ENCODE results near the gene RAB27A. TPM values are rescaled to one million over a fixed set of nuclear protein-coding genes. Genes with fewer than 3 reads are reported as not detected.

The RAB27A gene
- total RNA-seq, 1 donor from 2014 or later, result 5.9 TPM

GRCh38 chr15:55220606-55221005, 69.0 kb downstream of the RAB27A start:
- no peaks in the 10 kb centered on the region for H3K4me1 Mint-ChIP-seq
- no peak for DNase-seq (ENCODE audit: low read depth, low spot score)
- no peak for TF ChIP-seq CTCF (conservative IDR thresholded peaks at IDR 0.05)
- H3K36me3 Mint-ChIP-seq (ENCODE audit: low read depth), result no peaks in the 10 kb centered on the region
- H3K9me3 Mint-ChIP-seq, result no peaks in the 10 kb centered on the region
- no peak overlapping the region for H3K27ac Mint-ChIP-seq (ENCODE audit: unreplicated experiment)
- H3K4me3 Mint-ChIP-seq, result no peak overlapping the region
- no peaks in the 10 kb centered on the region for H3K27me3 Mint-ChIP-seq (ENCODE audit: low read depth)

- Mint-ChIP-seq H3K4me3 (no peak overlapping the region), H3K27ac (ENCODE audit: unreplicated experiment) (no peak overlapping the region), H3K9me3 (no peaks in the 10 kb centered on the region), H3K4me1 (no peaks in the 10 kb centered on the region), H3K27me3 (ENCODE audit: low read depth) (no peaks in the 10 kb centered on the region), H3K36me3 (ENCODE audit: low read depth) (no peaks in the 10 kb centered on the region)
- DNase-seq (ENCODE audit: low read depth, low spot score), result no peak
- no peak for TF ChIP-seq CTCF (conservative IDR thresholded peaks at IDR 0.05)
These were observed 71.6 kb downstream of the RAB27A start for GRCh38 chr15:55218056-55218455.

GRCh38 chr15:55204464-55204863, 85.1 kb downstream of the RAB27A start:
- Mint-ChIP-seq H3K4me3 (no peak overlapping the region), H3K4me1 (no peaks in the 10 kb centered on the region), H3K9me3 (no peaks in the 10 kb centered on the region), H3K27ac (ENCODE audit: unreplicated experiment) (no peak overlapping the region), H3K36me3 (ENCODE audit: low read depth) (no peaks in the 10 kb centered on the region), H3K27me3 (ENCODE audit: low read depth) (no peaks in the 10 kb centered on the region)
- no peak for DNase-seq (ENCODE audit: low read depth, low spot score)
- TF ChIP-seq CTCF (conservative IDR thresholded peaks at IDR 0.05), result no peak

GRCh38 chr15:55202206-55202605, 87.4 kb downstream of the RAB27A start:
- H3K36me3 Mint-ChIP-seq (ENCODE audit: low read depth), result no peaks in the 10 kb centered on the region
- no peak for TF ChIP-seq CTCF (conservative IDR thresholded peaks at IDR 0.05)
- no peaks in the 10 kb centered on the region for H3K9me3 Mint-ChIP-seq
- no peak overlapping the region for H3K27ac Mint-ChIP-seq (ENCODE audit: unreplicated experiment)
- no peak for DNase-seq (ENCODE audit: low read depth, low spot score)
- no peak overlapping the region for H3K4me3 Mint-ChIP-seq
- H3K27me3 Mint-ChIP-seq (ENCODE audit: low read depth), result peaks cover 2% of the 10 kb centered on the region
- H3K4me1 Mint-ChIP-seq, result no peaks in the 10 kb centered on the region

GRCh38 chr15:55198706-55199105, 90.9 kb downstream of the RAB27A start:
- no peak for DNase-seq (ENCODE audit: low read depth, low spot score)
- Mint-ChIP-seq H3K27ac (ENCODE audit: unreplicated experiment) (no peak overlapping the region), H3K4me1 (no peaks in the 10 kb centered on the region), H3K9me3 (no peaks in the 10 kb centered on the region), H3K4me3 (peak overlapping the region; percentile 11), H3K36me3 (ENCODE audit: low read depth) (no peaks in the 10 kb centered on the region), H3K27me3 (ENCODE audit: low read depth) (peaks cover 2% of the 10 kb centered on the region)
- no peak for TF ChIP-seq CTCF (conservative IDR thresholded peaks at IDR 0.05)

GRCh38 chr15:55197719-55198118, 91.9 kb downstream of the RAB27A start:
- H3K9me3 Mint-ChIP-seq, result no peaks in the 10 kb centered on the region
- H3K27me3 Mint-ChIP-seq (ENCODE audit: low read depth), result peaks cover 2% of the 10 kb centered on the region
- H3K27ac Mint-ChIP-seq (ENCODE audit: unreplicated experiment), result no peak overlapping the region
- H3K4me1 Mint-ChIP-seq, result peaks cover 4% of the 10 kb centered on the region
- H3K4me3 Mint-ChIP-seq, result no peak overlapping the region
- H3K36me3 Mint-ChIP-seq (ENCODE audit: low read depth), result no peaks in the 10 kb centered on the region
- no peak for DNase-seq (ENCODE audit: low read depth, low spot score)
- TF ChIP-seq CTCF (conservative IDR thresholded peaks at IDR 0.05), result no peak
